H9 (cell line): ENCODE data around the gene ATP6AP1. TPM values are rescaled to one million over a fixed set of nuclear protein-coding genes. Genes with fewer than 3 reads are reported as not detected.

Source experiments
- DNase-seq: peaks from one replicate; pipeline ENCODE4 v3.0.0-alpha.2; 2017
- H2AFZ ChIP-seq: one replicate; pipeline ENCODE4 v1.6.1; 2013; ENCODE audit warnings: mild to moderate bottlenecking, low read length, control low read depth, moderate library complexity
- H2AK5ac ChIP-seq: 2 replicates; pipeline ENCODE4 v1.6.1; 2013; ENCODE audit warnings: low read length, control low read depth, mixed read lengths; ENCODE audit not compliant: insufficient read length
- H2BK120ac ChIP-seq: one replicate; pipeline ENCODE4 v1.6.1; 2013; ENCODE audit warnings: low read depth, mild to moderate bottlenecking, low read length, control low read depth, inconsistent platforms; ENCODE audit not compliant: poor library complexity, severe bottlenecking
- H2BK12ac ChIP-seq: 2 replicates; pipeline ENCODE4 v1.6.1; 2013; ENCODE audit warnings: low read length, control low read depth, mixed read lengths, low read depth; ENCODE audit not compliant: insufficient read length
- H2BK15ac ChIP-seq: 2 replicates; pipeline ENCODE4 v1.6.1; 2013; ENCODE audit warnings: low read depth, low read length, control low read depth
- H2BK20ac ChIP-seq: one replicate; pipeline ENCODE4 v1.6.1; 2013; ENCODE audit warnings: low read depth, mild to moderate bottlenecking, low read length, control low read depth, inconsistent platforms; ENCODE audit not compliant: poor library complexity, severe bottlenecking
- H2BK5ac ChIP-seq: 2 replicates; pipeline ENCODE4 v1.6.1; 2013; ENCODE audit warnings: low read length, control low read depth, mixed read lengths; ENCODE audit not compliant: insufficient read length
- H3K14ac ChIP-seq: 2 replicates; pipeline ENCODE4 v1.6.1; 2013; ENCODE audit warnings: low read length, control low read depth; ENCODE audit not compliant: insufficient read depth
- H3K18ac ChIP-seq: 2 replicates; pipeline ENCODE4 v1.6.1; 2013; ENCODE audit warnings: low read depth, mild to moderate bottlenecking, mixed read lengths, low read length, control low read depth; ENCODE audit not compliant: insufficient read length
- H3K23ac ChIP-seq: 2 replicates; pipeline ENCODE4 v1.6.1; 2013; ENCODE audit warnings: low read length, control low read depth, mixed read lengths, low read depth; ENCODE audit not compliant: insufficient read length
- H3K23me2 ChIP-seq: 2 replicates; pipeline ENCODE4 v1.6.1; 2013; ENCODE audit warnings: low read depth, mild to moderate bottlenecking, mixed read lengths, low read length, control low read depth; ENCODE audit not compliant: insufficient read length, poor library complexity, severe bottlenecking
- H3K27ac ChIP-seq: 2 replicates; pipeline ENCODE4 v1.5.1; 2013; ENCODE audit warnings: low read length, control low read depth, mixed read lengths, low read depth; ENCODE audit not compliant: insufficient read length
- H3K27me3 ChIP-seq: 2 replicates; pipeline ENCODE4 v1.6.1; 2013; ENCODE audit warnings: low read length, control low read depth, inconsistent platforms; ENCODE audit not compliant: insufficient read depth
- H3K4ac ChIP-seq: 2 replicates; pipeline ENCODE4 v1.6.1; 2013; ENCODE audit warnings: low read depth, mild to moderate bottlenecking, control low read depth, inconsistent platforms, low read length, moderate library complexity
- H3K4me1 ChIP-seq: 2 replicates; pipeline ENCODE4 v1.6.1; 2013; ENCODE audit warnings: low read length, control low read depth, inconsistent platforms; ENCODE audit not compliant: insufficient read depth
- H3K4me2 ChIP-seq: 2 replicates; pipeline ENCODE4 v1.6.1; 2013; ENCODE audit warnings: low read length, control low read depth, mixed read lengths; ENCODE audit not compliant: insufficient read length, insufficient read depth
- H3K56ac ChIP-seq: 2 replicates; pipeline ENCODE4 v1.6.1; 2013; ENCODE audit warnings: low read depth, mild to moderate bottlenecking, mixed read lengths, low read length, control low read depth; ENCODE audit not compliant: insufficient read length
- H3K79me1 ChIP-seq: 2 replicates; pipeline ENCODE4 v1.6.1; 2013; ENCODE audit warnings: low read depth, mild to moderate bottlenecking, moderate library complexity, low read length, control low read depth, inconsistent platforms; ENCODE audit not compliant: insufficient read depth, poor library complexity, severe bottlenecking
- H3K79me2 ChIP-seq: 2 replicates; pipeline ENCODE4 v1.6.1; 2013; ENCODE audit warnings: low read length, control low read depth, inconsistent platforms; ENCODE audit not compliant: insufficient read depth
- H3K9ac ChIP-seq: 2 replicates; pipeline ENCODE4 v1.6.1; 2013; ENCODE audit warnings: low read length, control low read depth, mixed read lengths; ENCODE audit not compliant: insufficient read length; ENCODE audit errors: extremely low read depth
- H3K9me3 ChIP-seq: one replicate; pipeline ENCODE4 v1.6.1; 2013; ENCODE audit warnings: low read depth, low read length, inconsistent platforms; ENCODE audit not compliant: control insufficient read depth
- H3T11ph ChIP-seq: one replicate; pipeline ENCODE4 v1.6.1; 2013; ENCODE audit warnings: mild to moderate bottlenecking, low read length, control low read depth, inconsistent platforms
- H4K20me1 ChIP-seq: one replicate; pipeline ENCODE4 v1.6.1; 2013; ENCODE audit not compliant: control insufficient read depth, insufficient read length, insufficient read depth
- H4K5ac ChIP-seq: 2 replicates; pipeline ENCODE4 v1.6.1; 2013; ENCODE audit warnings: low read depth, mild to moderate bottlenecking, mixed read lengths, low read length, control low read depth; ENCODE audit not compliant: insufficient read length
- H4K8ac ChIP-seq: replicated peaks from 2 replicates; pipeline ENCODE4 v1.6.1; 2013; ENCODE audit warnings: low read length, control low read depth, mixed read lengths, low read depth; ENCODE audit not compliant: insufficient read length
- H4K91ac ChIP-seq: 2 replicates; pipeline ENCODE4 v1.6.1; 2013; ENCODE audit warnings: low read depth, mild to moderate bottlenecking, moderate library complexity, mixed read lengths, low read length, control low read depth; ENCODE audit not compliant: insufficient read length
- H3K27ac Mint-ChIP-seq, 3 experiments: 2 replicates in 2 of 3; 3 replicates in 1 of 3; pipeline ENCODE4 v1.8.0; 2020 to 2021; ENCODE audit warnings: mixed read lengths in 3 of 3, mild to moderate bottlenecking in 1 of 3, moderate library complexity in 1 of 3
- H3K27me3 Mint-ChIP-seq: 2 replicates; pipeline ENCODE4 v1.8.0; 2021; ENCODE audit warnings: low read depth, mild to moderate bottlenecking, moderate library complexity, mixed read lengths
- H3K36me3 Mint-ChIP-seq, 3 experiments: 2 replicates in 2 of 3; 3 replicates in 1 of 3; pipeline ENCODE4 v1.8.0; 2020 to 2021; ENCODE audit warnings: low read depth in 3 of 3, mixed read lengths in 3 of 3; ENCODE audit not compliant: insufficient read depth in 1 of 3
- H3K4me1 Mint-ChIP-seq, 2 experiments: 2 replicates each; pipeline ENCODE4 v1.8.0; 2020; ENCODE audit warnings: mixed read lengths in 2 of 2
- H3K4me3 Mint-ChIP-seq, 2 experiments: 2 replicates in 1 of 2; 3 replicates in 1 of 2; pipeline ENCODE4 v1.8.0; 2020 to 2021; ENCODE audit warnings: mild to moderate bottlenecking in 2 of 2, mixed read lengths in 2 of 2, moderate library complexity in 1 of 2
- H3K9me3 Mint-ChIP-seq, 2 experiments: 2 replicates in 1 of 2; 3 replicates in 1 of 2; pipeline ENCODE4 v1.8.0; 2020; ENCODE audit warnings: mild to moderate bottlenecking in 2 of 2, mixed read lengths in 2 of 2, moderate library complexity in 1 of 2
- WGBS: extraction: QIAGEN DNeasy Blood & Tissue Kit; methylation state at CpG from one replicate; pipeline ENCODE4 v1.1.7; 2013; ENCODE audit warnings: missing lambda C conversion rate, low lambda C conversion rate, mixed read lengths; ENCODE audit not compliant: insufficient read length; ENCODE audit errors: extremely low coverage; 5-methylcytosine and 5-hydroxymethylcytosine counted together
- total RNA-seq: library from RNA; stranded (reverse); gene quantifications from 2 replicates; pipeline ENCODE4 v1.2.1, GENCODE V29; 2021
- TF ChIP-seq, protein P1 (sequence below): fragments of 200-600 bp; sonication (generic); conservative IDR thresholded peaks from 3 replicates; pipeline ENCODE4 v1.8.0; 2021; ENCODE audit warnings: antibody characterized with exemption, mild to moderate bottlenecking

The ATP6AP1 gene
- total RNA-seq, 1 experiment from 2014 or later: 45.6 TPM

GRCh38 chrX:154403858-154404257 is 24.6 kb upstream of the ATP6AP1 start:
- DNase-seq: no peak
- Histone ChIP-seq H3K4me2 (no peak overlapping the region), H2BK15ac (no peak overlapping the region), H3K18ac (no peak overlapping the region), H4K20me1 (no peaks in the 10 kb centered on the region), H3K9ac (no peak overlapping the region), H2AFZ (no peak overlapping the region), H3T11ph (no peak overlapping the region), H3K79me2 (peaks cover 3% of the 10 kb centered on the region; the same call in 1 of the 2 replicates), H3K4me1 (no peaks in the 10 kb centered on the region), H2BK5ac (no peak overlapping the region), H3K9me3 (peaks cover 27% of the 10 kb centered on the region), H3K27me3 (no peaks in the 10 kb centered on the region), H2BK20ac (no peak overlapping the region), H3K14ac (no peak overlapping the region), H4K91ac (no peak overlapping the region), H3K23me2 (peaks cover 7% of the 10 kb centered on the region), H3K79me1 (no peaks in the 10 kb centered on the region), H2BK120ac (no peak overlapping the region), H3K23ac (no peak overlapping the region), H3K4ac (no peak overlapping the region), H2BK12ac (no peak overlapping the region), H4K8ac (no peak overlapping the region), H2AK5ac (no peak overlapping the region), H3K56ac (no peak overlapping the region), H3K27ac (no peak overlapping the region), H4K5ac (no peak overlapping the region)
- Mint-ChIP-seq H3K36me3 (peaks cover 27 to 42% (median 32%) of the 10 kb centered on the region in 3 experiments), H3K27me3 (peaks cover under 1% of the 10 kb centered on the region; the same call in 1 of the 2 replicates), H3K4me1 (peaks cover 4 to 18% of the 10 kb centered on the region in 2 experiments), H3K27ac (no peak overlapping the region), H3K9me3 (peaks cover 74 to 78% of the 10 kb centered on the region in 2 experiments), H3K4me3 (no peak overlapping the region)
- TF ChIP-seq, protein P1, sequence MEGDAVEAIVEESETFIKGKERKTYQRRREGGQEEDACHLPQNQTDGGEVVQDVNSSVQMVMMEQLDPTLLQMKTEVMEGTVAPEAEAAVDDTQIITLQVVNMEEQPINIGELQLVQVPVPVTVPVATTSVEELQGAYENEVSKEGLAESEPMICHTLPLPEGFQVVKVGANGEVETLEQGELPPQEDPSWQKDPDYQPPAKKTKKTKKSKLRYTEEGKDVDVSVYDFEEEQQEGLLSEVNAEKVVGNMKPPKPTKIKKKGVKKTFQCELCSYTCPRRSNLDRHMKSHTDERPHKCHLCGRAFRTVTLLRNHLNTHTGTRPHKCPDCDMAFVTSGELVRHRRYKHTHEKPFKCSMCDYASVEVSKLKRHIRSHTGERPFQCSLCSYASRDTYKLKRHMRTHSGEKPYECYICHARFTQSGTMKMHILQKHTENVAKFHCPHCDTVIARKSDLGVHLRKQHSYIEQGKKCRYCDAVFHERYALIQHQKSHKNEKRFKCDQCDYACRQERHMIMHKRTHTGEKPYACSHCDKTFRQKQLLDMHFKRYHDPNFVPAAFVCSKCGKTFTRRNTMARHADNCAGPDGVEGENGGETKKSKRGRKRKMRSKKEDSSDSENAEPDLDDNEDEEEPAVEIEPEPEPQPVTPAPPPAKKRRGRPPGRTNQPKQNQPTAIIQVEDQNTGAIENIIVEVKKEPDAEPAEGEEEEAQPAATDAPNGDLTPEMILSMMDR: no peak
- no CpG with 5 or more reads among the region's 4 CpGs for WGBS
